ENCODE measurements around the gene SEC63.
"Not testable (repeated sequence)": the region's sequence is repeated elsewhere in the genome, so short reads cannot be mapped to it uniquely, and the experiment has no call there.

SEC63 gene

GRCh38 chr6:107972413-107973096, 14.5 kb upstream of the SEC63 start:
- DNase-seq (ENCODE audit: low spot score): no peak

GRCh38 chr6:107971181-107971580, 13.2 kb upstream of the SEC63 start:
- no peak for DNase-seq (ENCODE audit: low spot score)

DNA sequence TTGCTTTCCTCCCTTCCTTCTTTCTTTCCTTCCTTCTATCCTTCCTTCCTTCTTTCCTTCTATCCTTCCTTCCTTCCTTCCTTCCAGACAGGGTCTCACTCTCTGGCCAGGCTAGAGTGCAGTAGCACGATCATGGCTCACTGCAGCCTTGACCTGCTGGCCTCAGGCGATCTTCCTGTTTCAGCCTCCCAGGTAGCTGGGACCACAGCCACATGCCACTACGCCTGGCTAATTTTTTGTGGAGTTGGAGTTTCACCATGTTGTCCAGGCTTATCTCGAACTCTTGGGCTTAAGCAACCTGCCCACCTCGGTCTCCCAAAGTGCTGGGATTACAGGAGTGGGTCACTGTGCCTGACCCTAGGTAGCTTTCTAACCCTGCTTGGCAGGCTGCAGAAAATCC, 12.2 kb upstream of the SEC63 start:
- no peak for DNase-seq (ENCODE audit: low spot score)

- no peak for DNase-seq (ENCODE audit: low spot score)
Measured at GRCh38 chr6:107968081-107968480, 10.1 kb upstream of the SEC63 start.

DNA sequence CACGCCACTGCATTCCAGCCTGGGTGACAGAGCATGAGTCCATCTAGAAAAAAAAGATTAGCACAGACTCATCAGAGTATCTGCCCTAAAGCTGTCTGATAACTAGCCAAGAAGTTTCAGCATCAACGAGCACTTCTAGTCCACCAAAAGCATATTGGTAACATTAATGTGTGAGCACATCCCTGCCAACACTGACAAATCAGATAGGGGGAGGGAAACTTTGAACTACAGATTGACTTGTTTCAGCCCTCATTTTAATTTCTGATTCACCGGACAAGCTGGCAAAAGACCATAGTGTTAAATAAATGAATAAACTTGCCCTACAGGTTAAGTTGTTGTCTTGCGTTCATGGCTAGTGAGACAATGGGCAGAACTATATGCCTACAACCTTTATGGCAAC, 7.7 kb upstream of the SEC63 start:
- no peak for DNase-seq (ENCODE audit: low spot score)

GRCh38 chr6:107962723-107963122, 4.7 kb upstream of the SEC63 start:
- no peak for DNase-seq (ENCODE audit: low spot score)

DNA sequence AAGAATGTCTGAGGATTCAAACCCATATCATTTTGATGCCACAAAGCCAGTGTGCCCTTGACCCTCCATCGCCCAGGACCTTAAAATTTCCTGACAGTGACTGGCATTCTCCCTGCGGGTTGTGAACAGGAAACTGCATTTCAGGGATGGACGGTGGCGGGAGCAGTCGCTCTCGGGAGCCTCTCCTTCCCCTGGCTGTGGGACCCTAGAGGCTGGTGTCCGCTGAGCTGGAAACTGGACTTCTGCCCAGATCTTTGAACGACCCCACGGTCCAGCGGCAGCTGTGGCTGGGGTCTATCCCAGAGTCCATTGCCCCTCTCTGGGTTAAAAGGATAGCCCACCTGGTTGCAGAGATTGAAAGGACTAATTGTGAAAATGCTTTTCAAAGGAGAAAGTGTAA, 1.4 kb upstream of the SEC63 start:
- no peak for DNase-seq (ENCODE audit: low spot score)

- not testable (repeated sequence) for DNase-seq (ENCODE audit: low spot score)
Measured at GRCh38 chr6:107958689-107959362, 818 bp upstream of the SEC63 start.

DNA sequence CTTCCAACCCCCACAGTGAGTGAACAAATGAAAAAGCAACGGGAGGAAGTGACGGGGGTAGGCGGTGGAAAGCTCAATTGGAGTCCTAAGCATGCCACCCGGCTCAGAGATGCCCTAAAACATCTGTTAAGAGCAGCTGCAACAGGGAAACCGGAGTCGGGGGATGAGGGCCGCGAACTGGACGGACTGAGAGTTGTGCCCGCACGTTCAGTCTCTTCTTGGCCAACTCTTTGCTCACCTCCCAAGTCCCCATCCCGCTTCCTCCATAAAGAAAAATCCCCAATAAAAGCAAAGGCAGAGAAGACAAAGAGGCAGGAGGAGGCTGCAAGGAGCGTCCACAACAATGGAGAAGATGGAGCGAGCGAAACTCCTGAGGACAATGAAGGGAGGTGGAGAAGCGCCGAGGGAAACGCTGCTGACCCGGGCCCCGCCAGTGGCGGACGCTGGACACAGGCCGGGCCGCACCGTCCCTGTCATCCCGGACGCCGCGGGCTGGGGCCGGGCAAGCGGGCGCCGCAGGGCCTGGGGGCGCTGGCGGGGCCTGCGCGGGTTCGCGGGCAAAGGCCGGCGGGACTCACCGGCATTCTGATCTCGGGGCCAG, 600 bp downstream of the SEC63 start:
- DNase-seq (ENCODE audit: low spot score): peak; percentile 8

DNA sequence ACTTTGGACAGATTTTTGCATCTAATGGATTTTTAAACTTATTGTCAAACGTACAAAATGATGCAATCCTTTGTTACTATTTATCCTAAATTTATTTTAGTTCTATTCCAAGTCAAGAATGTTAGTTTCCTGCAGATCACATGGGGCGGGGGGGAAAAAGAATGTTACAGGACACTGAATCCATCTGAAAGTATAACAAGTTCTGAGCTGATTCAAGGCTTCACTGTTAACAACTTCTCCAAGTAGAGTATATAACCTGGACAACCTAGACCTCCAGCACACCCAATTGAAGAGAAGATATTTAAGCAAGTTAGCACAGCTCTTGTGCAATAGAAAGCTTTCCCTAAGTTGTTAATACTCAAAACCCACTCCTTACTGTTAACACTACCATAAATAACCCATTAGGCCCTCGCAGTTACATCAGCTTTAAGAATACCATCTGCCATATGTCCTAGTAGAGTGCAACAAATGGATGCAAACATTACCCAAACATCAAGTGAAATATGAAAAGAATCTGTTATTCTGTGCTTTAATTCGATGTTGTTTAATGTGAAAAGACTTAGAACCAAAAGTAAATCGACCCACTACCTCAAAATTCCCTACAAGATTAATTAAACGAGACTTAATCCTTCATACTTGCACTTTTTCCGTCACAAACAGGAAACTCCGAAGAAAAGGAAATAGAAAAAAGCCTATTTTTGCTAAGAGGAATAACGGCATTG, 1.3 kb downstream of the SEC63 start:
- DNase-seq (ENCODE audit: low spot score): no peak

DNA sequence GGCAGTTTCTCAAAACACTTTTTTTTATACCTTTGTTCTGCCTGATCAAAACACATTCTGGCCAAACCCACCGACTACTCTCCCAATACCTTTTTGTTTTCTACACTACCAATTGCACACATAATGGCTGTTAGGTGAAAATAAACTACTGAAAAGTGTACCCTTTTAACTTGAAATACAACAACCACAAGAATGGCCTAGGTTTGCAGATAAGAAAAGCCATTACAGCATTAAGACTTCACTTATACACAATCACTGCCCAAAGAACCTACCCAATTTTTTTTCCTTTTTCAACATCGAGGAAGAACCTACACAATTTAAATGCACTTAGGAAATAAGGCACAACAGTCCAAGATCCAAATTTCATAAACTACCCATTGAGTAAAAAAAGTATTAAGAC, 1.8 kb downstream of the SEC63 start:
- no peak for DNase-seq (ENCODE audit: low spot score)

DNA sequence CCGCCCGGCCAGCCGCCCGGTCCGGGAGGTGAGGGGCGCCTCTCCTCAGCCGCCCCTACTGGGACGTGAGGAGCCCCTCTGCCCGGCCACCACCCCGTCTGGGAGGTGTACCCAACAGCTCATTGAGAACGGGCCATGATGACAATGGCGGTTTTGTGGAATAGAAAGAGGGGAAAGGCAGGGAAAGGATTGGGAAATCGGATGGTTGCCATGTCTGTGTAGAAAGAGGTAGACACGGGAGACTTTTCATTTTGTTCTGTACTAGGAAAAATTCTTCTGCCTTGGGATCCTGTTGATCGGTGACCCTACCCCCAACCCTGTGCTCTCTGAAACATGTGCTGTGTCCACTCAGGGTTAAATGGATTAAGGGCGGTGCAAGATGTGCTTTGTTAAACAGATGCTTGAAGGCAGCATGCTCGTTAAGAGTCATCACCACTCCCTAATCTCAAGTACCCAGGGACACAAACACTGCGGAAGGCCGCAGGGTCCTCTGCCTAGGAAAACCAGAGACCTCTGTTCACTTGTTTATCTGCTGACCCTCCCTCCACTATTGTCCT, 4.1 kb downstream of the SEC63 start:
- not testable (repeated sequence) for DNase-seq (ENCODE audit: low spot score)

- no peak for DNase-seq (ENCODE audit: low spot score)
Measured at GRCh38 chr6:107943626-107944439, 14.2 kb downstream of the SEC63 start.

DNA sequence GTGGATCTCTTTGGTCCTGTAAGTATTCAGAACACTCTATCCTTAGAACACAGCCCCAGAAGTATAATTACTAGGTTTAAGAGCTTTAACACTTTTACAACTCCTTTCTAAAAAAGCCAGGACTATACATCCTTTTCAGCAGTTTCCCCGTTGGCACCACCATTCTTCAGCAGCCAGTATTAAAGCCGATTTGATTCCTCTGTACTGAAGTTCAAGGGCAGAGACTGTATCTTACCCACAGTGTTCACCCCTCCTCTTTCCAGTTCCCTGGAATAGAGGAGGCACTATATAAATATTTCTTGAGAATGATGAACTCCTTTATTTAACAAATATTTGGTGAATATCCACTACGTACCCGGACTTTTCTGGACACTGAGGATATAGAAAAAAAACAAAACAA, 15.9 kb downstream of the SEC63 start:
- DNase-seq (ENCODE audit: low spot score): no peak

GRCh38 chr6:107941627-107942026, 16.4 kb downstream of the SEC63 start:
- DNase-seq (ENCODE audit: low spot score): no peak

DNA sequence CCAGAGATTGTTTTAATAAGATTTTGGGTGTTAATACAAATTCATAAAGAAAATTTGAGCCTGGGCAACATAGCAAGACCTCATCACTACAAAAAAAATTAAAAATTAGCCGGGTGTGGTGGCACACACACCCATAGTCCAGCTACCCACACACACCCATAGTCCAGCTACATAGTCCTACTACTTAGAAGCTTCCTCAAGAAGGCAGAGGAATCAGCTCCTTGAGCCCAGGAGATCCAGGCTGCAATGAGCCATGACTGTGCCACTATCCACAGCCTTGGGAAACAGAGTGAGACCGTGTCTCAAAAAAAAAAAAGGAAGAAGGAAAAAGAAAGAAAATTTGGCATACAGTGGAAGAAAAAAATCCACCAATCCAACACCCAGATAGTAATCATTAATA, 16.8 kb downstream of the SEC63 start:
- no peak for DNase-seq (ENCODE audit: low spot score)

GRCh38 chr6:107936910-107937292, 21.1 kb downstream of the SEC63 start:
- DNase-seq (ENCODE audit: low spot score): not testable (repeated sequence)

DNA sequence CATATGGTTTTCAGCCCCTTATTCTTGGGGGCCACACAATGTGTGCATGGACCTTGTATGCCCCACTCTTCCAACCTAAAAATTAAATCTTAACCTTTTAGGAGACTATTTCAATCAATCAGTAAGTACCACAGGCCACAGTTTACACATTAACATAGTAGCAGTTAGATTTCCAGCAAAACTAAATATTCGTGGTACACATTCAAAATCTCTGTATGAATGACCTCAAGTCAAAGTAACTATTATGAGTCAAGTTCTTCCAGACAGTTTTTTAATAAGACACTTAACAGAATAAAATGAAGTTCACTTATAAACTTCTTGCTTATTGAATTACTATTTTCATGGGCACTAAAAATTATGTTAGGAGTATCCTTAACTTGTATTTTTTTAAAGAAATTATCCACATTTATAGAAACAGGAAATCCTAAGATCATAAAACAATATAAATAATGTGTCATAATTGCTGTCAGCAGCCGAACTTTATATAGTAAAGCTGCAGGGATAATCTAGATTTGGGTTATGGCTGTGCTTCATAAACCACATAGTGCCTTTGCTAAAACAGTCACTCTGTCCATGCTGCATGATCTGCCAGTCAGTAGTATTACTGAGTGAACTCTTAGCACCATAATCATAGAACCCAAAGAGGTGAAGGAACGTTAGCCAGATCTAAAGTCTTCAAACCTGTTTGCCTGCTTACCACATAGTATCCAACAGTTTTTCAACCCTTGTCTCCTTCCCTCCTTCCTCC, 21.7 kb downstream of the SEC63 start:
- DNase-seq (ENCODE audit: low spot score): no peak

- not testable (repeated sequence) for DNase-seq (ENCODE audit: low spot score)
Measured at GRCh38 chr6:107934229-107934628, 23.8 kb downstream of the SEC63 start.

DNA sequence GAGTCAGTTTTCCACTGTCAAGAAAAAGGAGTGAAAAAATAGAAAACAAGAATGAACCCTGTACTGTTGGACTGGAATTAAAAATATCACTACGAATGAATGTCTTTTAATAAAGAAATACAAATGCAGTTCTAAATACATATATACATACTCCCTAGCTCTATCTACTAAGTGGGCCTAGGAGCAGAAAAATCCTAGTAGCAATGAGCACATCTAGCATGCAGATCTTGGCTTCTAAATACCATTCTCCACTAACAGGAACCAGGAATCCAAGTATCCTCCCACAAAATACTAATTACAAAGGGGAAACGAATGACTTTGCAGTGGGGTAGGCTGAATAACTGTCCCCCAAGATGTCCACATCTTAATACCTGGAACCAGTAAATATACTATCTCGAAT, 25.4 kb downstream of the SEC63 start:
- DNase-seq (ENCODE audit: low spot score): no peak

DNA sequence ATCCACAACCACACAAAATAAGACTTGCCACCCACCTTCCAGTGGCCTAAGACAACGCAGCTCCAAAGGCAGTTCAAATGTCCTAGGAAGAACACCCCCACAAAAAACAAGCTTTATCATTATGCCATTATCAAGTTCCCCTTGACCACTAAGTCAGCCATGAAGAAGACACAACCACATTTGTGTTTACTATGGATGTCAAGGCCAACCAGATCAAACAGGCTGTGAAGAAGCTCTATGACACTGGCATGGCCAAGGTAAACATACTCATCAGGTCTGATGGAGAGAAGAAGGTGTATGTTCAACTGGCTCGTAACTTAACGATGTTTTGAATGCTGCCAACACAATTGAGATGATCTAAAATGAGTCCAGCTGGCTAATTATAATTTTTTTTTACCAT, 26.1 kb downstream of the SEC63 start:
- DNase-seq (ENCODE audit: low spot score): no peak

Measured in LoVo (cell line).